ENCODE results near the gene ACACB.

- no peak for TF ChIP-seq CTCF (conservative IDR thresholded peaks at IDR 0.05)
- no peak for TF ChIP-seq ZFX (IDR thresholded peaks at IDR 0.05)
These were observed 29.1 kb upstream of the ACACB start for GRCh38 chr12:109087250-109087649.
